ENCODE results near the gene SUSD1.
"Not testable (repeated sequence)": the region's sequence is repeated elsewhere in the genome, so short reads cannot be mapped to it uniquely, and the experiment has no call there.

SUSD1 gene

GRCh38 chr9:112174965-112175795 lies at the start of gene SUSD1:
Gene SUSD1, minus strand, starts transcription at chr9:112175297. Its CDS starts 62 bp downstream, at chr9:112175235.
- DNase-seq (ENCODE audit: extremely low read depth in 1 of 2, low read depth in 1 of 2), result no peak

- no peak for DNase-seq (ENCODE audit: extremely low read depth in 1 of 2, low read depth in 1 of 2)
Observed at GRCh38 chr9:112224401-112225289, 49.5 kb upstream of the SUSD1 start.

GRCh38 chr9:112218908-112219307 lies 43.8 kb upstream of the SUSD1 start:
- no peak for DNase-seq (ENCODE audit: extremely low read depth in 1 of 2, low read depth in 1 of 2)

- no peak for DNase-seq (ENCODE audit: extremely low read depth in 1 of 2, low read depth in 1 of 2)
Observed at GRCh38 chr9:112212926-112213325, 37.8 kb upstream of the SUSD1 start.

GRCh38 chr9:112207451-112207850 lies 32.4 kb upstream of the SUSD1 start:
- DNase-seq (ENCODE audit: extremely low read depth in 1 of 2, low read depth in 1 of 2), result no peak

- DNase-seq (ENCODE audit: extremely low read depth in 1 of 2, low read depth in 1 of 2), result no peak
Observed at GRCh38 chr9:112203536-112203935, 28.4 kb upstream of the SUSD1 start.

GRCh38 chr9:112200711-112201110 lies 25.6 kb upstream of the SUSD1 start:
- DNase-seq (ENCODE audit: extremely low read depth in 1 of 2, low read depth in 1 of 2), result no peak

- DNase-seq (ENCODE audit: extremely low read depth in 1 of 2, low read depth in 1 of 2), result no peak
Observed at GRCh38 chr9:112198646-112199045, 23.5 kb upstream of the SUSD1 start.

- DNase-seq (ENCODE audit: extremely low read depth in 1 of 2, low read depth in 1 of 2), result no peak
Observed at GRCh38 chr9:112194969-112195431, 19.9 kb upstream of the SUSD1 start.

GRCh38 chr9:112193572-112194288 lies 18.6 kb upstream of the SUSD1 start:
- DNase-seq (ENCODE audit: extremely low read depth in 1 of 2, low read depth in 1 of 2), result no peak

GRCh38 chr9:112190320-112190719 lies 15.2 kb upstream of the SUSD1 start:
- not testable (repeated sequence) for DNase-seq (ENCODE audit: extremely low read depth in 1 of 2, low read depth in 1 of 2)

GRCh38 chr9:112188884-112189283 lies 13.8 kb upstream of the SUSD1 start:
- no peak for DNase-seq (ENCODE audit: extremely low read depth in 1 of 2, low read depth in 1 of 2)

GRCh38 chr9:112187404-112187803 lies 12.3 kb upstream of the SUSD1 start:
- DNase-seq (ENCODE audit: extremely low read depth in 1 of 2, low read depth in 1 of 2), result no peak

- DNase-seq (ENCODE audit: extremely low read depth in 1 of 2, low read depth in 1 of 2), result no peak
Observed at GRCh38 chr9:112186695-112187094, 11.6 kb upstream of the SUSD1 start.

GRCh38 chr9:112184946-112185345 lies 9.8 kb upstream of the SUSD1 start:
- DNase-seq (ENCODE audit: extremely low read depth in 1 of 2, low read depth in 1 of 2), result no peak

- no peak for DNase-seq (ENCODE audit: extremely low read depth in 1 of 2, low read depth in 1 of 2)
Observed at GRCh38 chr9:112184221-112184620, 9.1 kb upstream of the SUSD1 start.

GRCh38 chr9:112180387-112180881 lies 5.3 kb upstream of the SUSD1 start:
- no peak for DNase-seq (ENCODE audit: extremely low read depth in 1 of 2, low read depth in 1 of 2)

- DNase-seq (ENCODE audit: extremely low read depth in 1 of 2, low read depth in 1 of 2), result no peak
Observed at GRCh38 chr9:112179816-112180215, 4.7 kb upstream of the SUSD1 start.

GRCh38 chr9:112176524-112176923 lies 1.4 kb upstream of the SUSD1 start:
- DNase-seq (ENCODE audit: extremely low read depth in 1 of 2, low read depth in 1 of 2), result no peak

- no peak for DNase-seq (ENCODE audit: extremely low read depth in 1 of 2, low read depth in 1 of 2)
Observed at GRCh38 chr9:112175796-112176315, 759 bp upstream of the SUSD1 start.
